Panc1 (cell line): ENCODE data around the gene EHD1. TPM values are rescaled to one million over a fixed set of nuclear protein-coding genes. Genes with fewer than 3 reads are reported as not detected.

ENCODE experiments used
- ATAC-seq: fragments of 200-7000 bp; cut with Tn5 transposase; 2 replicates; pipeline ENCODE4 v1.9.1; 2020; ENCODE audit warnings: mild to moderate bottlenecking, moderate library complexity
- BruUV-seq: library from RNA; stranded (reverse); fragments of 400-500 nt; replicated peaks from 2 replicates; lab custom pipeline; 2021; lab: Mats Ljungman, UMichigan
- CTCF ChIA-PET: fragments of 300-600 bp; sonication (Branson Sonifier 250); formaldehyde crosslinking; loops from one replicate; lab custom pipeline; 2022; ENCODE audit warnings: antibody characterized with exemption; lab: Charles Lee
- POLR2A ChIA-PET: fragments of 300-600 bp; sonication (Branson Sonifier 250); formaldehyde crosslinking; loops from one replicate; lab custom pipeline; 2022; ENCODE audit warnings: antibody characterized with exemption; lab: Charles Lee
- DNase-seq: peaks from one replicate; pipeline ENCODE4 v3.0.0-alpha.2; 2010; ENCODE audit warnings: low read depth, low spot score
- H3K27ac ChIP-seq: 2 replicates; pipeline ENCODE4 v1.5.1; 2011; ENCODE audit warnings: mild to moderate bottlenecking, low read length, inconsistent platforms
- H3K27me3 ChIP-seq: fragments of 200-500 bp; sonication (Bioruptor generic); 2 replicates; pipeline ENCODE4 v1.6.0; 2014; ENCODE audit warnings: low read length, inconsistent platforms; ENCODE audit not compliant: control insufficient read depth, insufficient read depth
- H3K36me3 ChIP-seq: fragments of 200-500 bp; sonication (Bioruptor generic); 2 replicates; pipeline ENCODE4 v1.5.1; 2014; ENCODE audit warnings: inconsistent platforms, mild to moderate bottlenecking, low read length, moderate library complexity; ENCODE audit not compliant: control insufficient read depth, insufficient read depth
- H3K4me1 ChIP-seq: 2 replicates; pipeline ENCODE4 v1.5.1; 2011; ENCODE audit warnings: inconsistent platforms, mild to moderate bottlenecking, low read length, moderate library complexity; ENCODE audit not compliant: control insufficient read depth, insufficient read depth
- H3K4me3 ChIP-seq, 2 experiments: 2 replicates each; pipeline ENCODE4 v1.5.1; 2011 to 2012; ENCODE audit warnings: low read depth in 2 of 2, low read length in 2 of 2, mild to moderate bottlenecking in 2 of 2, inconsistent platforms in 1 of 2, moderate library complexity in 1 of 2
- H3K9me3 ChIP-seq: fragments of 200-500 bp; sonication (Bioruptor generic); 2 replicates; pipeline ENCODE4 v1.5.1; 2014; ENCODE audit warnings: low read depth, mild to moderate bottlenecking, inconsistent platforms, low read length, moderate library complexity; ENCODE audit not compliant: control insufficient read depth, insufficient read depth
- CTCF ChIP-seq: fragments of 450-650 bp; IDR thresholded peaks from 2 replicates; pipeline ENCODE4 v1.5.1; 2017; ENCODE audit warnings: mild to moderate bottlenecking
- POLR2AphosphoS5 ChIP-seq: IDR thresholded peaks from 2 replicates; pipeline ENCODE4 v1.6.1; 2012; ENCODE audit warnings: mild to moderate bottlenecking, low read depth, low read length, moderate library complexity
- REST ChIP-seq, 2 experiments: IDR thresholded peaks; 2 replicates each; pipeline ENCODE4 v1.6.1; 2011 to 2012; ENCODE audit warnings: low read depth in 2 of 2, control low read depth in 1 of 2, low read length in 1 of 2, mild to moderate bottlenecking in 1 of 2, moderate library complexity in 1 of 2; ENCODE audit not compliant: insufficient read depth in 1 of 2
- SIN3A ChIP-seq: IDR thresholded peaks from 2 replicates; pipeline ENCODE4 v1.6.1; 2012; ENCODE audit warnings: low read depth, mild to moderate bottlenecking, low read length, moderate library complexity, borderline replicate concordance; ENCODE audit not compliant: insufficient read depth
- TCF7L2 ChIP-seq: IDR thresholded peaks from 2 replicates; pipeline ENCODE4 v1.6.1; 2011; ENCODE audit warnings: mild to moderate bottlenecking, low read depth, low read length, inconsistent platforms
- in situ Hi-C: cut with HindIII; loops from 2 replicates; pipeline ENCODE4 v1.10.0; 2016; ENCODE audit warnings: low sequenced_read_pairs, low pct_unique_long_range_greater_than_20kb
- intact Hi-C: fragments of 100-400 bp; cut with micrococcal nuclease; formaldehyde crosslinking; loops from one replicate; pipeline ENCODE4 v1.10.0; 2022; ENCODE audit not compliant: unreplicated experiment
- total RNA-seq: library from RNA; stranded (reverse); gene quantifications from one replicate; pipeline ENCODE4 v1.2.1, GENCODE V29; 2021; ENCODE audit not compliant: unreplicated experiment

The EHD1 gene
- total RNA-seq, 1 experiment from 2014 or later, result 186 TPM

- ChIA-PET POLR2A (no interaction called here), CTCF (no interaction called here)
- Histone ChIP-seq H3K4me3 (no peak overlapping the region), H3K36me3 (no peaks in the 10 kb centered on the region), H3K27me3 (no peaks in the 10 kb centered on the region), H3K9me3 (no peaks in the 10 kb centered on the region), H3K27ac (no peak overlapping the region), H3K4me1 (peaks cover 33% of the 10 kb centered on the region)
- TF ChIP-seq POLR2AphosphoS5, result no peak
- no peak for TF ChIP-seq CTCF
- no peak for TF ChIP-seq REST (IDR thresholded peaks at IDR 0.05; ENCODE audit: insufficient read depth in 1 of 2, low read depth in 2 of 2, low read length in 1 of 2)
- no peak for TF ChIP-seq TCF7L2
- TF ChIP-seq SIN3A, result no peak
- no peak for DNase-seq
- BruUV-seq, result no TSS peak
- intact Hi-C loops, result no loop called here
- in situ Hi-C loops, result no loop called here
- ATAC-seq, result no peak
These were observed 5.6 kb upstream of the EHD1 start for GRCh38 chr11:64884019-64884418.

GRCh38 chr11:64883575-64883974, 5.2 kb upstream of the EHD1 start:
- H3K27ac ChIP-seq, result no peak overlapping the region

More at GRCh38 chr11:64883575-64883974, 5.2 kb upstream of the EHD1 start:
- ChIA-PET POLR2A (no interaction called here), CTCF (no interaction called here)
- Histone ChIP-seq H3K27me3 (no peaks in the 10 kb centered on the region), H3K4me3 (no peak overlapping the region), H3K36me3 (no peaks in the 10 kb centered on the region), H3K4me1 (peaks cover 28% of the 10 kb centered on the region), H3K9me3 (no peaks in the 10 kb centered on the region)
- in situ Hi-C loops, result no loop called here
- no TSS peak for BruUV-seq
- TF ChIP-seq TCF7L2, result no peak
- no peak for TF ChIP-seq CTCF
- no peak for TF ChIP-seq POLR2AphosphoS5
- no peak for DNase-seq
- ATAC-seq, result no peak
- intact Hi-C loops, result no loop called here
